ENCODE measurements around the gene DCST2.

Gene DCST2

DNA sequence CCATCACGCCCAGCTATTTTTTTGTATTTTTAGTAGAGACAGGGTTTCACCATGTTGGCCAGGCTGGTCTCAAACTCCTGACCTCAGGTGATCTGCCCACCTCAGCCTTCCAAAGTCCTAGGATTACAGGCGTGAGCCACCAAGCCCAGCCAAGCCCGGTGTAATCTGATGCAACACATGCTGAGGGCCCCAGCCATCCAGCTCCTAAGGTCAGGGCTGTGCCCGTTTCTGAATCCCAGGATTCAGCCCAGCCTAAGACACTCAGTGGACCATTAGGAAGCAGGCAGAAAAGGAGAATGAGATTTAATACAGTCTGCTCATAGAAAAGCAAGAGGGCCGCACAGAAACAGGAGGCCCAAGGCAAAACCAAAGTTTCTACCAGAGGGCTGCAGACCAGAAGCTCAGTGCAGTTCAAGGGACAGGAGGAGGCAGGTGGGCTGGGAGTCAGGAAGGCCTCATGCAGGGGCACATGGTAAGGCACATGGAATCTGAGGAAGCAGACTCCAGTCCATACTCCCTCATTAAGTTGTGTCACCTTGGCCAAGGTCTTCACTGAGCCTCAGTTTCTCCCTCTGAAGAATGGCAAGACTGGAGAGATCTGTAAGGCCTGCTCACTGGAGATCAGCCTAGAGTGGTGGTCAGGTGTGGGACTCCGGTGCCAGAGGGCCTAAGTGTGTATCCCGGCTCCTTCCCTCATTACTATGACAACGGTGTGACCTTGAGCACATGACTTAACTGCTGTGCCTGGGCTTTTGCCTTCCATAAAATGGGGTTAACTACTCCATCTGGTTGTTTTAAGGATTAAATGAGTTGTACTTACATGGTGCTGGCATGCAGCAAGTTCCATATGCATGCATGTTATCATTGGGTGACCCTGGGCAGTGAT is 15.1 kb upstream of the DCST2 start:
- DNase-seq, result no peak

DNA sequence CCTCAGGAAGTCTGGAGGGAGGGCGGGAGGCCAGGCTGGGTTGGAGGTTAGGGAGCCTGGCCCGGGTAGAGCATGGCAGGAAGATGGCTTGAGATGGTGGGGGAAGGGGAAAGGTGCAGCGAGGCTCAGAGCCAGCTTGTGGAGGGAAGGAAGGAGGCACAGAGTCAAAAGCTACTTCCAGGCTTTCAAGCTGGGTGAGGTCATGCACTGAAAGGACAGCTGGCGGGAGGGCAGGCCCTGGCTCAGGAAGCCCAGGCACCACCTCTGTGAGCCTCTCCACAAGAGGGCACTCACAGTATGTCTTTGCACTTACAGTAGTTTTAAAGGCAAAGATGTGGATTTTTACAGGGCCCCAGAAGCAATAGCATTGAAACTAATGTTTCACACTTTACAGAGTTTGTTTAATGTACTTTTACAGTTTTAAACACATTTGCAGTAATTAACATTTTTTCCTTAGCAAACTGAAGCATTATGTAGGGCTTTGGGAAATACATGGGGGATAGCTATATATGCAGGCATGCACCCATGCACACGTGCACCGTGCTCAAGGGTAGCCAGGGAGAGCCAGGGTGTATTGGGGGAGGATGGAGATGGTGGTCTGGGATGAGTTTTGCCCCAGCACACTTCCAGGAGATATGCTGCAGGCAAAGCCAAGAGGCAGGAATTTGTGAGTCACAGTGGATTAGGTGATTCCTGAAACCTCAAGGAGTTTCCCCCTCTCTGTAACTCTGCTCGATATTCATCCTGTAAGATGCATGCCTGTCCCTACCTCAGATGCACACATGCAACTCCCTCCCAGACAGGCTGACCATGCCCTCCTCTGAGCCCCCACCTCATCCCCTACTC is 11.5 kb upstream of the DCST2 start:
- no peak for DNase-seq

DNA sequence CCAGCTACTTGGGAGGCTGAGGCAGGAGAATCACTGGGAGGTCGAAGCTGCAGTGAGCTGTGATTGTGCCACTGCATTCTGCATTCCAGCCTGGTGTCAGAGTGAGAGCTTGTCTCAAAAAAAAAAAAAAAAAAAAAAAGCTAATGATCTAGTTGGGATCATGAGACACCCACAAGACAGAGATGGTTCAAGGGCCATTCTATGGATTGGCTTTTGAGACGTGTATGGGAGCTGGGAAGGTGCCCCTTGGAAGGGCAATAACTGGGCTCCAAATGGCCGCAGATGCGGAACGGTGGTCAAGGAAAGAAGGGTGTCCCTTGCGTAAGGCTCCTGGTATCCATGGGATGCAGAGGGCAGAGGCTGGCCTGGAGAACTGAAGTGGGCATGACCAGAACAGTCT is 10.8 kb upstream of the DCST2 start:
- no peak for DNase-seq

DNA sequence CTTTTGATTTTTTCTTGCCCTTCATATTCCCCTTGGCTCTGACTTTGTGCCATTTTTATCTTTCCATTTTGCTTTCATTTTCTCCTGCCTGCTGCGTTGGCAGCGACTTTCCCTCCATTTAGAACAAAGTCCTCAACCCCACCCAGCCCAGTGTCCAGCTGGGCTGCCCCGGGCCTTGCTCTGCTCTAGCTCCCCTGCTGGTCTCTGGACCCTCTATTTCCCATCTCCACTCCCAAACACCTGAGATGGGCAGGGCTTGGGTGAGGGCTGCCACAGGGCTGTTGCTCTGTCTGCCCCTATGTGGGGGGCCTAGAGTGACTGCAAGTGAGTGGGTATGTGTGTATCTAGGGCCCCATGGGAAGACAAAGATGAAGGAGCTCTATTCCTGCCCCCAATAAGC is 10.2 kb upstream of the DCST2 start:
- no peak for DNase-seq

DNA sequence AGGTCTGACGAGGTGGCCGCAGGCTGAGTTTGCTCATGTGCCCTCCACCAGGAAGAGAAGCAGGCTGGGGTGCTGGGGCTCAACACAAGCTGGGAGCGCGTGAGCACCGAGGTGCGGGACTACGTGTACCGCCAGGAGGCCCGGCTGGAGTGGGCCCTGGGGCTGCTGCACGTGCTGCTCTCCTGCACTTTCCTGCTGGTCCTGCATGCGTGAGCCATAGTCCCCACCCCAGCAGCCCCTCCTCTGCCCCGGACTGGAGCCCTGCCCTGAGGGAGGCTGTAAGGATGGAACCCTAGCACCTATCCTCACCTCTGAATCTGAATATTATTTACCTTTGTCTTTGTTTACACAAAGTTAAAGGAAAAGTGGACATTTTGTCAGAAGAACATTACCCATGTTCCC is 9.7 kb upstream of the DCST2 start:
- no peak for DNase-seq

DNA sequence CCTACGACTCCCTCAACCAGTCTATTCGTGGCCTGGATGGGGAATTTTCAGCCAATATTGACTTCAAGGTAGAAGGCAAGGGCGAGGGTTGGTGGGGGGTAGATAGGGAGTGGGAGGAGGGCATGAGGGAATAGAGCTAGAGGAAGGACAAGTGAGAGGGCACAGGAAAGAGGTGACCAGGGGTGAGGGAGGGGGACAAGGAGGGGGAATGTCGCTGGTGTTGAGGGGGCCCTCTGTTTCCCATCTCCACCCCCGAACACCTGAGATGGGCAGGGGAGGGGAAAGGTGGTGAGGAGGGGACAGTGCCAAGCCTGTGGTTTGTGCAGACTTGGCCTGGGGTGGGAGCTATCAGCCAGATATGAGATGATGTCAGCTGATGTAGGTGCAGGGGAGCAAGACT is 9.2 kb upstream of the DCST2 start:
- no peak for DNase-seq

DNA sequence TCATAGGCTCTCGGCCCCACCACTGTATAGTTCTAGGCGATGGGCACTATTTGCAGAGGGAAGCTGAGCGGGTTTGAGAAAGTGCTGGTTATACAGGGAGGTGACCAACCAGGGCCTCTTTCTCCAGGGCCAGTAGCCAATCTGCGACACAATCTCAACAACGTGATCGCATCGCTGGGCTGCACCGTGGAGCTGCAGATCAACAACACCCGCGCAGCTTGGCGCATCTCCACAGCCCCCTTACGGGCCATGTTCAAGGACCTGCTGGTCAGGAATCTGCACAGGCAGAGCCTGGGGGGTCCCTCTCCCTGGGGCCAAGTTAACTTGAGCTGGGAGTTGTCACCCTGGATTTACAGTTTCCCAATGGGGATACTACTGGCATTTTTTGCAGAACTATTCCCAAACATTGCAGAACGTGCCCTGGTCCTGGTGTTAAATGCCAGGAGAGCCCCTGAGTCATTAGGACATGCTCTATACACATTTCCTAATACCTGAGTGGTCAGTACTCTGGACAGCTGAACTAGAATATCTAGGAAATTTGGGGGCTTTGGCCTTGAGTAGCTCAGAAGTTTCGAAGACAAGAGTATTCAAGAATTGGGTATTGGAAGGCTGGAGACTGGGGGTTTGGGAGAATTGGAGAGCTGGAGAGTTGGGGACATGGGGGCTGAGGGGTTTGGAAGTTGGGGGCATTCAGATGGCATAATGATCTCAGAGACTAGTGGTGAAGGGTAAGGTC is 6.9 kb upstream of the DCST2 start:
- DNase-seq, result no peak

DNA sequence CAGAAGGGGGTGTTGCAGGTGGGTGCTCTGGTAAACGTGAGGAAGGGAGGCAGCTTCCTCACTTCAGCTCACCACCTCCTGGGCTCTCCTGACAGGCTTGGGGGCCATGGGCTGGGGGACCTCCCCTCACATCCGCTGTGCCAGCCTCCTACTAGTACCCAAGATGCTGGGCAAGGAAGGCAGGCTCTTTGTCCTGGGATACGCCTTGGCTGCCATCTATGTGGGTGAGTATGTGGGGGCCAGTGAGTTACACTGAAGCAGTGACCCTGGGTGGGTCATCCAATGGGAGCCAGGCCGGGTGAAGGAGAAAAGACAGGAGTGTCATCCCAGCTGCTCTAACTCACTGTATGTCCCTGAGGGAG is 5.7 kb upstream of the DCST2 start:
- DNase-seq, result no peak

DNA sequence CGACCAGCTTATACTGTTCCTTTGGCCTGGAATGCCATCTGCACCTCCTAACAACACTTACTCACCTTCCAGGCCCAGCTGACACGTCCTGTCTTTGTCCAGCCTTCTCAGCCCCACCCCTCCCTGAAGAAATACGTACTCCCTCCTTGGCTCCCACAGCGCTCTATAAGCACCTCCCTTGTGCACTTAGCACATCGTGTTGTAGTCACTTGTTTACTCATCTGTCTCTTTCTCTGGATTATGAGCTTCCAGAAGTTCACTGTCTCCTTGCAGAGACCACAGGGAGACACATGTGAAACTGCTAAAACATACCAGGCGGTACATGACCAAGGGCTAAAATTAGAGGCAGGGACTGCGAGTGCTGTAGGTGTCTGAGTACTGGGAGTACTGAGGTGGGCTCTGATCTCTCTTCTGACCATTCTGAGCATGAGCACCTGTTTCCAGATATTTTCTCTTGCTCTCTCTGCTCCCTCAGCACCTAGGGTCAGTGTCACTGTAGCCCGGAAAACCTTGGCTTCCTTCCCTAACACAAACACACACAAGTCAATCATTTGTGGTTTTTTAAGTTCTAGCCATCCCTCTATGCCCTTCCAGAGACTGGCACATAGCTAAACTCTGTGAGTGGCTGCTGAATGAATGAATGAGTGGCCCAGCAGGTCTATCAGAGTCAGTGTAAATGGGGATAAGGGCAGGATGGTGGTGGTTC is 5.2 kb upstream of the DCST2 start:
- DNase-seq, result no peak

DNA sequence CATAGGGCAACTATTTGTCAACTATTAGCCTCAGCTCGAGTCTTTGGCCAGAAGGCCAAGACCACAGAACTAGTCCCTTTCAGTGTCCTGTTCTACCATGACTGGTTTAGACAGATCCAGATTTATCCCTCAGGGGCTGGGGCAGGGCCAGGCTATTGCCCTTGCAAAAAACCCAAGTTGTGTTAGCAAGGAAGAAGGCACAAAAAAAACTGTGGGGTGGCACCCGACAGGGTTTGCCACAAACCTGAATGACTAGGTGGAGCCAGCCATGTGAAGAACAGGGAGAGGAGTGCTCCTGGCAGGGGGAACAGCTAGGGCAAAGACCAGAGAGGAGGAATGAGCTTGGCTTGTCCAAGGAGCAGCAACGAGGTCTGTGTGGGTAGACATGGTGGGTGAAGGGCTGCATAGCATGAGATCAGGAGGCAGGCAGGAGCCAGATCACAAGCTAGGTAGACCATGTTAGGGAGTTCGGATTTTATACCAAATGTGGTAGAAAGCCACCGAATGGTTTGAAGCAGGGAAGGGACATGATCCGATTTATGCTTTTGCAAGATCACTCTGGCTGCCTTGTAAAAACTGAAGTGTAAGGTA is 4.4 kb upstream of the DCST2 start:
- no peak for DNase-seq

DNA sequence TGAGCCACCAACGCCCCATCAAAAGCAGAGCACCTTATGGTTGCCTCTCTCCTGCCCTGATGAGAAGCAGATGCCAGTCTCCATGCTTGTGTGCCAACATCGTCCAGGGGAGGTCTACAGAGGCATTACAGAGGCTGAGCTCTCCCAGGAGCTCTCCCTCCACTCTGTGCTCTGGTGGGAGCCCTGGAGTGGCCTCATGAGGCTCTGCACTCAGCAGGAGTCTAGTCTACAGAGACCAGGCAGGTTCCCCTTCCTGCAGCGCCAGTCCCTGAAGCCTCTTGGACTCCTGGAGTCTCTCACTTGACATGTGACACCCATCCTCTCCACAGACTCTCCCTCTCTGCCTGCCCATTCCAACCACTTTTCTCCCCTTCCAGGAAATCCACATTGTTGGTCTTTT is 3.5 kb upstream of the DCST2 start:
- DNase-seq, result no peak

DNA sequence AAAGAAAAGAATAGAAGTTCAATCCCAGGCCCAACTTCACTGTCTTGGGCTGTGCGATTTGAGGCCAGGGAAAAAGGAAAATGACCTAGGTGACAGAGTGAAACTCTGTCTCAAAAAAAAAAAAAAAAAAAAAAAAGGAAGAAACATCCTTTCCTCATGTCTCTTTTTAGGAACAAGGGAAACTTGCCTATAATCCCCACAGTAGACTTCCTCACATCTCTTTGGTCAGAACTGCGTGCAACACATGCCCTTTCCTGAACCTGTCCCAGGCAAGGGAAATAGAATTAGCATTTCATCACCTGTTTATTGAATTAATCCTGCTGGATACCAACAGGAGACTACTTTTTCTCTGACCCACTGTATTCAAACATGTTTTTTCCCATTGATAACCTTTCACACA is 2.4 kb upstream of the DCST2 start:
- DNase-seq, result no peak

DNA sequence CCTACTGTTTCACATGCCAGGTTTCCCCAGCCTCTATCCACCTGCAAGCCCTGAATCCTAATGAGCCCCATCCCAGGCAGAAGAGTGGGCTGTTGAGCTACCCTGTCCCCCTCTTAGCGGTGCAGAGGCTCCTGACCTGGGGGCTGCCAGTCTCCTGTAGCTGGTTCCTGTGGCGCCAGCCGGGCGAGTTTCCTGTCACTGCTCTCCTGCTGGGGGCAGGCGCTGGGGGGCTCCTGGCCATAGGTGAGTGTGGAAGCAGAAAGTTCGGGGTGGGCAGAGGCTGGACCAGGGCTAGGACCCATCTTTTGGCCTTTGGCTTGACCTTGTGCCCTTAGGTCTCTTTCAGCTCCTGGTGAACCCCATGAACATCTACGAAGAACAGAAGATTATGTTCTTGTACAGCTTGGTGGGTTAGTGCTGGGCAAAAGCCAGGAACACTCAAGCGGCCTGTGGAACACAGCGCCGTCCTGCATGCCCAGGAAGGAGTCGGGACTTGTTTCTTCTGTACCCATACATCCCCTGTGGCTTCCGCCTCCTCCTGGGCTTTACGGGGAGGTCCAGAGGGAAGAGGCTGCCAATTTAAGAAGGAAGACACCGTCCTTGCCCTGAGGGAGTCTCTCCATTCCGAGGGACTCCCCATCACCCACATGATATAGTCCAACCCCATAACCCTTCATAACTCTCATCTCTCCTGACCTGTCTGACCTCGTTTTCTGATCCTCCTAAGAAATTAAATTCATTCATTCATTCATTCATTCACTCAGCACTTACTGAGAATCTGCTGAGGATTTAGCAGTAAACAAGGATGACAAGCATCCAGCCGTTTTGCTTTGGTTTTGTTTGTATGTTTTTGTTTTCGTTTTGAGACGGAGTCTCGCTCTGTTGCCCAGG is 982 bp upstream of the DCST2 start:
- no peak for DNase-seq

DNA sequence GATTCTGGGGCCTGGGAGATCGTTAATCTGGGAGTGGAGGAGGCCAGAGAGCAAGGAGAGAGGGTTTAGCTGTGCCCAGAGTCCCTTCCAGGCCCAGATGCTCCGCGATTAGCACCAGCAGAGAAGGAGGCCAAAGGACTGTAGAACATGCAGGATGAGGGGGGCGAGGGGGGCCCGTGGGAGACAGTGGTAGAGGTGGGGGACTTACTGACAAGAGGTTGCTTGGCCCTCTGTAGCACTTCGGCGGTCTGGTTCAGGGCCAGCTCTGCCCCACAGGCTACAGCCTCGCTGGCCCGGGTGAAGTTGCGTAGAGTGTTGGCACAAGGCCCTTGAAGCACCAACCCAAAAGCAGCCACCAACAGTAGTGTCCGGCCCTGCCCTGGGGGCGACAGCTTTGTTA is 695 bp downstream of the DCST2 start:
- no peak for DNase-seq

DNA sequence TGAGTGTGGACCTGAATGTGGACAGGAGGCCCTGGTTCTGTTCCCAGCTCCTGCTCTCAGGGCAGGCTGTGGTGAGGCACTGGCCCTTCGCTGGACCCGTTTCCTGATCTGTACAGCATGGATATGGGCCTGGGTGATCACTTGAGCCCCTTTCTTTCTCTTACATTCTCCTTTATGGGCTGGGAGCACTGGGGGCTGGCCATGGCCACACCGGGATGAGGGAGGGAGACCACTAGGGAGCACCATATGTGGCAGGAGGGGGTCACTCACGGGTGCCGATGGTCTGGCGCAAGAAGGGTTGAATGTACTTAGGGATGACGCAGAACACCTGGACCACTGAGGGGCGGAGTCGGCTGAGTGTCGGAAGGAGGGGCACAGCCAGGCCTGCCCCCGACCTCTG is 2.7 kb downstream of the DCST2 start:
- no peak for DNase-seq

DNA sequence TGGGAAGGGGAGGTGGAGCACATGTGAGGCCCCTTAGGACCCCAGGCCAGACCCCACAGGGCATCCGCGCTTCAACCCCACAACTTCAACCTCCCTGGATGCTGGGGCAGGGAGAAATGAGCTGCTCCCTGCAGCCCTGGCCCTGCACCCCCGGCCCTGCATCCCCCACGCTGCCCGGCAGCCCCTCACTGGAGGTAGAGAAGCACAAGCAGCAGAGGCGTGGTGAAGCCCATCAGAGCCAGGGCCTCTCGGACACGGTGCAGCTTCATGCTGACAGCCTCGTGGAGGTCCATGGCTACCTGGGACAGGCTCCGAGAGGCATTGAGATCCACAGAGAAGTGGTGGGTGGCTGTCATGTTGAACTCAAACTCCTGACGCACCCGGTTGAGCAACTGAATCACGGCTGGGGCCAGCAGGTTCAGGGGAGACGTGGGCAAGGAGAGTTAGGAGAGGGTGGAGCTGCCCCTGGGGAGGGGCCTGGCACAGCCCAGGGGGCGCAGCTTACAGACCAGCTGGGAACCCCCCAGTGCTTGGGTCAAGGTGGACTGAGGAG is 3.3 kb downstream of the DCST2 start:
- DNase-seq, result no peak

DNA sequence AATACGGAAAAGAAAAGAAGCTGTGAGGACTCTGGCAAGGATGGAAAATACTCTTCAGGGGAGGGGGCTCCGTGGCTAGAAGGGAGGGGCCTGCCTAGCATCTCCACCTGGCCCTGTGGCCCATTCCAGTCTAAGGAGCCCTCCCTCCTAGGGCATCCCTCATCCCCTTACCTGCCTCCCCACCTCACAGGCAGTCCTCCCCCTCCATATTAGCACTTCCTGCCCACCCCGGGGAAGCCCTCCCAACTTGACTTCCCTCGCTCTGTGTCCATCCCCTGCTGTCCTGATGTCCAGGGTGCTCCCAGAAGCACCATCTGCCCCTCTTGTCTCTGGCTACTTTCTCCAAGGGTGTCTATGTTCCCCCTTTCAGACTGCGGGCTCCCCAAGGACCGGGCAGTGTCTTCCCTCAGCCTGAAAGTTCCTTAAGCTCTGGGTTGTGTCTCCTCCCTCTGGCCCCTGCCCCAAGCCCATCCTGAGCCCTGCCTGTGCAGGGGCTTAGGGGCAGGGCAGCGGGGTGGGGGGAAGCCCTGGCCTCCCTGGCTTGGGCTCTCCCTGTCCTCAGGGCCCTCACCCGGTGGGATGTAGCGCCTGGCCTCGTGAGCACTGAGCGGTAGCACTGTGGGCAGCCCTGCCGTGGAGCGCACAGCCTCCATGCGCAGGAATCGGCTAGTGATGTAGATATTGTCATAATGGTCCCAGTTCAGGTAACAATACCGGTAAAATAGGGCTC is 3.9 kb downstream of the DCST2 start:
- no peak for DNase-seq

DNA sequence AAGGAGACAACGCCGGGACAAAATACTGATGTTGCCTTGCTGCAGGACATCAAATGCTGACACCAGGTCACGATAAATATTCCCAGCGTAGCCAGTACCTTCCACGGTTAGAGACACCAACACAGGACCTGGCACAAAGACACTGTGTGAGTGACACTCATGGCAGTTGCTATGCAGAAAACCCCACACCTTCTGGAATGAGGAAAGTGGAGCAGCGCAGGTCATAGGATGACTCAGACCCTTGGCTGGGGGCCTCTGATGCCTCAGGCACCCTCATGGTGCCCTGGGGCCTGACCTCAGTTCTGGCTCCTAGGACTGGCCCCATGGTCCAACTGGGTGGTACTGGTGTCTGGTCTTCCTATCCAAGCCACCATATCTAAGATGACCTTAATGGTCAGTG is 7.0 kb downstream of the DCST2 start:
- DNase-seq, result no peak

DNA sequence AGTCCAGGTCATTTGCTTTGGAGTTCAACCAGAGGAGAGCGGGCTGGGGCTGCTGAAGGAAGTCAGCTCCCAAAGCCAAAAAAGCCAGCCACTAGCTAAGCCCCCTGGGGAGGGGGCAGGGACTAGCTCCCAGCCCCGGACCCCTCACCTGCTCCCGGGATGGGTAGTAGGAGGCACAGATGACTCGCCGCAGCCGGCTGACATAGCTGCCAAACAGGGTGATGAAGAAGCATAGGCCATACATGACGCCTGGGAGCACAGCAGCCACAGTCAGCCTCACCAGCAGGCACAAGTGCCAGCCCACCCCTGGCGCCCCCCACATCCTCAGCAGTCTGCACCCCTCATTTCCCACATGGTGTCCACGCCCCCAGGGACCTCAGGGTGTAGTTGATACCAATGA is 7.4 kb downstream of the DCST2 start:
- DNase-seq, result no peak

DNA sequence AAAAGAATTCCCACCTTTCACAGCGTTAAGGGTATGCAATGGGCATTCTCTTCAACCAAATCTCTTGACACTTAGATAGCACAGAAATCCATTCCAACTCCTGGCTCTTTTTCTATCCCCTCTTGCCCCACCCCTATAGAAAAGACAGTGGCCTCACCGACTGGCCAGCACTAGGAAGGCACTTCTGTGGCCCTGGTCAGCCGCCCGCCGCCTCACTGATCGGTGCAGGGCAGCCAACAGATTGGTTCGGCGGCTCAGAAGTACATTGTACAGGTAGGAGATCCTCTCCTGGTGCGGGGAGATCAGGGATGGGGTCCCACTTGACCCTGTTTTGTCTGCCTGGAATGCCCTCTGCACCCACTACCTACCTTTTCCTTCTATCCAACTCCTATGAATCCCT is 9.3 kb downstream of the DCST2 start:
- DNase-seq, result no peak

DNA sequence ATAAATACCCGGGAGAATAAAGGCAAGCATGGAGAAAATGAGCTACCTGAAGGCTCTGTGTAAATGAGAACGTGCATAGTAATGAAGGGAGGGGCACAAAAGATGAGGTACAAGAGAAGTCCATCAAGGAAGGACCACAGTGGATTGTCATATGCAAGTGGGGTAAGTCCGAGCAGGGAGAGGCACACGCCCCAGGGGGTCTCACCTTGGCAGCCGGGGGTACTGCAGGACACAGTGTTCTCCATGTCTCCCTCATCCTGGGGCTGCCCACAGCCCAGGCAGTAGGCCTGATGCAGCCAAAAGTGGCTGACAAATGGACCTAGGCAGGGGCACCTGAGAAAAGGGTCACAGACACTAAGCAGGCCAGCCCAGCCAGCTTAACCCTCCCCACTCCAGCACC is 10.0 kb downstream of the DCST2 start:
- no peak for DNase-seq

Measured in NCI-H1048 (cell line).